Smooth muscle cell (in vitro differentiated cells): ENCODE results near the gene DICER1. TPM values are rescaled to one million over a fixed set of nuclear protein-coding genes. Genes with fewer than 3 reads are reported as not detected.
A peak's percentile ranks its signal among the peaks of the same experiment; 100 is the strongest.

ENCODE experiments used
- DNase-seq: peaks from one replicate; lab custom pipeline; 2025; ENCODE audit not compliant: unreplicated experiment; lab: John Stamatoyannopoulos, UW
- H2AFZ ChIP-seq: fragments of 200-600 bp; sonication (generic); 2 replicates; pipeline ENCODE4 v1.6.0; 2016; ENCODE audit warnings: antibody characterized with exemption, low read depth, mild to moderate bottlenecking
- H3F3A ChIP-seq: fragments of 200-600 bp; sonication (generic); 2 replicates; pipeline ENCODE4 v1.6.0; 2017; ENCODE audit warnings: antibody characterized with exemption, low read depth
- H3K27ac ChIP-seq: fragments of 200-600 bp; sonication (generic); 2 replicates; pipeline ENCODE4 v1.5.1; 2016; ENCODE audit warnings: low read depth, mild to moderate bottlenecking
- H3K27me3 ChIP-seq: fragments of 200-600 bp; sonication (generic); 2 replicates; pipeline ENCODE4 v1.6.1; 2016; ENCODE audit warnings: low read depth, mild to moderate bottlenecking
- H3K36me3 ChIP-seq: fragments of 200-600 bp; sonication (generic); 2 replicates; pipeline ENCODE4 v1.5.1; 2016; ENCODE audit warnings: low read depth
- H3K4me1 ChIP-seq: fragments of 200-600 bp; sonication (generic); 2 replicates; pipeline ENCODE4 v1.5.1; 2016; ENCODE audit warnings: low read depth
- H3K4me2 ChIP-seq: fragments of 200-600 bp; sonication (generic); 2 replicates; pipeline ENCODE4 v1.6.0; 2016; ENCODE audit warnings: mild to moderate bottlenecking
- H3K4me3 ChIP-seq: fragments of 200-600 bp; sonication (generic); 2 replicates; pipeline ENCODE4 v1.5.1; 2016; ENCODE audit warnings: mild to moderate bottlenecking
- H3K79me2 ChIP-seq: fragments of 200-600 bp; sonication (generic); 2 replicates; pipeline ENCODE4 v1.6.0; 2016; ENCODE audit warnings: low read depth, mild to moderate bottlenecking
- H3K9ac ChIP-seq: fragments of 200-600 bp; sonication (generic); 2 replicates; pipeline ENCODE4 v1.6.0; 2016; ENCODE audit warnings: low read depth
- H3K9me3 ChIP-seq: fragments of 200-600 bp; sonication (generic); replicated peaks from 2 replicates; pipeline ENCODE4 v1.5.1; 2016; ENCODE audit warnings: low read depth
- H4K20me1 ChIP-seq: fragments of 200-600 bp; sonication (generic); 2 replicates; pipeline ENCODE4 v1.6.0; 2016; ENCODE audit warnings: low read depth
- WGBS: methylation state at CpG from one replicate; pipeline ENCODE4 v1.1.7; 2016; ENCODE audit warnings: low lambda C conversion rate; 5-methylcytosine and 5-hydroxymethylcytosine counted together
- polyA plus RNA-seq: library from polyadenylated mRNA; unstranded; fragments of >200 nt; fragmentation: Nextera tagmentation; extraction: Ambion mirVana; gene quantifications from 2 replicates; pipeline ENCODE4 v1.2.1, GENCODE V29; 2016
- total RNA-seq: library from RNA; depleted of rRNA; stranded (reverse); fragments of >200 nt; gene quantifications from 2 replicates; pipeline ENCODE4 v1.2.3, GENCODE V29; 2014
- TF ChIP-seq, protein P1 (sequence below): fragments of 200-600 bp; sonication (generic); IDR thresholded peaks from 2 replicates; pipeline ENCODE4 v1.5.1; 2017; ENCODE audit warnings: borderline replicate concordance, mild to moderate bottlenecking, antibody characterized with exemption; ENCODE audit not compliant: insufficient read depth, poor library complexity, severe bottlenecking

DICER1 gene
- total and polyA plus RNA-seq, 2 experiments from 2014 or later: 17.3 to 67.5 TPM

GRCh38 chr14:95196826-95197545 lies 39.7 kb upstream of the DICER1 start:
- no peak overlapping the region for H3K4me3 ChIP-seq
- no peak overlapping the region for H3K9ac ChIP-seq
- 94% methylated on average over 2 of the region's 2 CpGs for WGBS
- H3K27ac ChIP-seq: no peak overlapping the region
- TF ChIP-seq, protein P1, sequence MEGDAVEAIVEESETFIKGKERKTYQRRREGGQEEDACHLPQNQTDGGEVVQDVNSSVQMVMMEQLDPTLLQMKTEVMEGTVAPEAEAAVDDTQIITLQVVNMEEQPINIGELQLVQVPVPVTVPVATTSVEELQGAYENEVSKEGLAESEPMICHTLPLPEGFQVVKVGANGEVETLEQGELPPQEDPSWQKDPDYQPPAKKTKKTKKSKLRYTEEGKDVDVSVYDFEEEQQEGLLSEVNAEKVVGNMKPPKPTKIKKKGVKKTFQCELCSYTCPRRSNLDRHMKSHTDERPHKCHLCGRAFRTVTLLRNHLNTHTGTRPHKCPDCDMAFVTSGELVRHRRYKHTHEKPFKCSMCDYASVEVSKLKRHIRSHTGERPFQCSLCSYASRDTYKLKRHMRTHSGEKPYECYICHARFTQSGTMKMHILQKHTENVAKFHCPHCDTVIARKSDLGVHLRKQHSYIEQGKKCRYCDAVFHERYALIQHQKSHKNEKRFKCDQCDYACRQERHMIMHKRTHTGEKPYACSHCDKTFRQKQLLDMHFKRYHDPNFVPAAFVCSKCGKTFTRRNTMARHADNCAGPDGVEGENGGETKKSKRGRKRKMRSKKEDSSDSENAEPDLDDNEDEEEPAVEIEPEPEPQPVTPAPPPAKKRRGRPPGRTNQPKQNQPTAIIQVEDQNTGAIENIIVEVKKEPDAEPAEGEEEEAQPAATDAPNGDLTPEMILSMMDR: no peak
- H3K4me1 ChIP-seq: no peaks in the 10 kb centered on the region
- no peaks in the 10 kb centered on the region for H3F3A ChIP-seq
- H2AFZ ChIP-seq: no peak overlapping the region
- no peaks in the 10 kb centered on the region for H3K79me2 ChIP-seq
- no peaks in the 10 kb centered on the region for H3K9me3 ChIP-seq
- no peak for DNase-seq
- H3K27me3 ChIP-seq: peaks cover 4% of the 10 kb centered on the region
- no peaks in the 10 kb centered on the region for H3K36me3 ChIP-seq
- no peaks in the 10 kb centered on the region for H4K20me1 ChIP-seq
- H3K4me2 ChIP-seq: no peak overlapping the region

DNA sequence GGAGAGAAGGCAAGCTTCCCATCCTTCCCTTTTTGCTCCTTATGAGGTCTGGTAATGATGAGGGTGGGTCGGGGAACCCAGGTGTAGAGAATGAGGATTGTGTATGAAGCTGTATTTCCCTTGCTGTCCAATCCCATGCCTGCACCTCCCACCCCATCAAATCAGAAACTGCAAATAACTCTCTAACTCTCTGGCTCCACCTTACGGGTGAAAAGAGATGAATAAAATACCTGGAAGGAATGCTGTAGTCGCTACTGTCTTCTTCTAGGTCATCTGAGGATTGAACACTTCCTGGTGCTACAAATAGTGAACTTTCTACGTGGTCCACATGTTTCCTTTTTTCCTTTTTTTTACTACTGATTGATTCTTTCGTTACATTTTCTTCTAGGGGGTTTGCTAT lies 38.9 kb upstream of the DICER1 start:
- Histone ChIP-seq H4K20me1 (no peaks in the 10 kb centered on the region), H3K9me3 (no peaks in the 10 kb centered on the region), H3K79me2 (no peaks in the 10 kb centered on the region), H3K27ac (no peak overlapping the region), H3K4me3 (no peak overlapping the region), H3K27me3 (peaks cover 4% of the 10 kb centered on the region), H3F3A (no peaks in the 10 kb centered on the region), H3K36me3 (no peaks in the 10 kb centered on the region), H3K4me1 (no peaks in the 10 kb centered on the region), H3K4me2 (no peak overlapping the region), H3K9ac (no peak overlapping the region), H2AFZ (no peak overlapping the region)
- TF ChIP-seq, protein P1: peak; percentile 16
- 81% methylated on average over 5 of the region's 5 CpGs for WGBS
- DNase-seq: no peak

GRCh38 chr14:95195031-95195430 lies 37.7 kb upstream of the DICER1 start:
- Histone ChIP-seq H2AFZ (no peak overlapping the region), H3K36me3 (no peaks in the 10 kb centered on the region), H3K9me3 (no peaks in the 10 kb centered on the region), H3K4me2 (no peak overlapping the region), H3K27ac (no peak overlapping the region), H3K9ac (no peak overlapping the region), H3K4me1 (peaks cover 4% of the 10 kb centered on the region), H3K79me2 (no peaks in the 10 kb centered on the region), H4K20me1 (no peaks in the 10 kb centered on the region), H3F3A (no peaks in the 10 kb centered on the region), H3K4me3 (no peak overlapping the region), H3K27me3 (peaks cover 4% of the 10 kb centered on the region)
- no peak for DNase-seq
- TF ChIP-seq, protein P1: no peak
- 96% methylated on average over 6 of the region's 6 CpGs for WGBS

DNA sequence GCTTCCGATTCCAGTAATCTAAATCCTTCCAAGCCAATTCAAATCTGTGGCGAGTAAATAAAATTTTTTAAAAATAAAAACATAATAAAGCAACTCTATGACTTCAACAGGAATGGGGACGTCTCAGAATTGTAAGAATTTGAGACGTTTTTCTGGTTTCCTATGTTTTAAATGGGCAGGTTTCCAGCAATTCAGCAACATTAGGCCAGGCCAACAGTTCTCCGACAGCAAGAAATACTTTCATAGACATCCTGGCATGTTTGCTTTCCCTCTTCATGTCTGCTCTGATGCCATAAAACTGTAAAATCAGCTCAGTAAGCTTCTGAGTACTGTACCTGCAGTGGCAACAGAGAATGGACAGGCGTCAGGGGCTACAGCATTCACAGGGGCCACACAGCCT lies 35.8 kb upstream of the DICER1 start:
- no peaks in the 10 kb centered on the region for H3K9me3 ChIP-seq
- no peak overlapping the region for H3K4me2 ChIP-seq
- no peaks in the 10 kb centered on the region for H3K79me2 ChIP-seq
- no peaks in the 10 kb centered on the region for H3K36me3 ChIP-seq
- H3K27me3 ChIP-seq: no peaks in the 10 kb centered on the region
- H4K20me1 ChIP-seq: no peaks in the 10 kb centered on the region
- peaks cover 4% of the 10 kb centered on the region for H3K4me1 ChIP-seq
- H3K27ac ChIP-seq: no peak overlapping the region
- no peak overlapping the region for H3K4me3 ChIP-seq
- no peaks in the 10 kb centered on the region for H3F3A ChIP-seq
- TF ChIP-seq, protein P1: no peak
- DNase-seq: no peak
- H3K9ac ChIP-seq: no peak overlapping the region
- 73% methylated on average over 6 of the region's 6 CpGs for WGBS
- no peak overlapping the region for H2AFZ ChIP-seq
